CD4-positive, alpha-beta T cell treated with Interleukin-17A for 4 hours (primary cell): ENCODE data around the gene KLRF1.

ENCODE experiments used
- DNase-seq: peaks from one replicate; pipeline ENCODE4 v3.0.0-alpha.2; 2020; ENCODE audit warnings: mixed read lengths

KLRF1 gene, protein sequence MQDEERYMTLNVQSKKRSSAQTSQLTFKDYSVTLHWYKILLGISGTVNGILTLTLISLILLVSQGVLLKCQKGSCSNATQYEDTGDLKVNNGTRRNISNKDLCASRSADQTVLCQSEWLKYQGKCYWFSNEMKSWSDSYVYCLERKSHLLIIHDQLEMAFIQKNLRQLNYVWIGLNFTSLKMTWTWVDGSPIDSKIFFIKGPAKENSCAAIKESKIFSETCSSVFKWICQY

GRCh38 chr12:9827209-9827888 is at the start of gene KLRF1:
TSS of gene KLRF1 (plus strand) at chr12:9827481. CDS start at chr12:9827545, 64 bp downstream.
- DNase-seq: no peak

DNA sequence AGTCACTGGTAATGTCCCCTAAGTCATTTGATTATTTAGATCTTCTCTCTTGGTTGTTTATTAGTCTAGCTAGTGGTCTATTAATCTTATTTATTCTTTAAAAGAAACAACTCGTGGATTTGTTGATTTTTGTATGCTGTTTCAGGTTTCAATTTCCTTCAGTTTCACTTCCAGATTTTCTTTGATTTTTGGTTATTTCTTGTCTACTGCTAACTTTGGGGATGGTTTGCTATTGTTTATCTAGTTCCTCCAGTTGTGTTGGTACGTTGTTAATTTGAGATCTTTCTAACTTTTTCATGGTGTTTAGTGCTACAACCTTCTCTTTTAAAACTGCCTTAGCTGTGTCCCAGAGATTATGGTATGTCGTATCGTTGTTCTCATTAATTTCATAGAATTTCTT is 48.1 kb upstream of the KLRF1 start:
- DNase-seq: no peak

- DNase-seq: no peak
Observed at GRCh38 chr12:9781360-9781759, 45.9 kb upstream of the KLRF1 start.

DNA sequence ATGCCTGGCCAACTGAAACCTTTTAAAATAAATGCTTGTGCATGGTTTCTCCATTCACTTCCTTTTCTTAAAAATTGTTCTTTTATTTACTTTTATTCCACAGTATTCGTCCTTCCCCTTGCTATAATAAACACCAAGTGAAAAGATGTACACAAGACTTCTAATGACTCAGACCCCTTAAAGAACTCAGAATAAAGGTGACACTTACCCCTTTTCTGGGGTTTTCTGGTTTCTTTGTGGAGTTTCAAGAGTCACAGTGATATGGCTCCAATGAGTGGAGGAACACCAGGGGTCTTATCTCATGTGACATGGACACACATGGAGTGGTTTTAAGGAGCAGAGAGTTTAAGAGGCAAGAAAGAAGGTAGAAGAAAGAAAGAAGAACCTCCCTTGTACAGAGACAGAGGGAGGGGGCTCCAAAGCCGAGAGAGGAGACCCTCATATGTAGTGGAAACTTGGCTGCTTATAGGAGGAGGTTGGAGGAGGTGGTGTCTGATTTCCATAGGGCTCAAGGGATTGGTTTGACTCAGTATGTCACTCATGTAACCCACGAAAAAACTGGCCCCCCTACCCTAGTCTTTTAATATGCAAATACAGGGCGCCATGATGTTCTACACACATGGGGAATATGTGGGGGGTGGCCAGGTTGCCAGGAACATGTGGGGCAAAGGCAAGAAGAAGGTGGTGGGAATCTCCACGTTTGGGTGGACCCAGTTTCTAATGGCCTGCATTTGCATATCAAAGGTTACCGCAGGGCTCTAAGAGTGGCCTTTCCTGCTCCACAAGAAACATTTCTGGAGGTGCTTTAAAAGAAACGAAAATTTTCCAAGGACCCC is 44.5 kb upstream of the KLRF1 start:
- no peak for DNase-seq

DNA sequence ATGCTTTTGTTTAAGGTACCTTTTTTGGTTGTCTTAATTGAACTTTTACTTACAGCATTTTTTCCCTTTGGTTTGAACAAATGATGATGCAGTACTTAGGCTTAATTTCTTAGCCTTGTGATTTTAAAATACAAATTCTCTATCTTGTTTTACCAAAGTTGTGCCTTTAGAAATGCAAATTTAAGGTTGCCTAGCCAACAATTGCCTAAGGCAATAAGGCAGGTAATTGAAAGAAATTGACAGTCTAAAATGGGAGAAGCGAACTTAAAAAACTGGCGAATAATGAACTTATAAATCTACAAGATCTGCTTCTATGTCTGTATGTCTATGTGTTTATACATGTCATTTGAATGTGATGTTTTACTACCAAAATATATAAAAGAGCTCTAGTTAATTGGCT is 43.0 kb upstream of the KLRF1 start:
- DNase-seq: no peak

DNA sequence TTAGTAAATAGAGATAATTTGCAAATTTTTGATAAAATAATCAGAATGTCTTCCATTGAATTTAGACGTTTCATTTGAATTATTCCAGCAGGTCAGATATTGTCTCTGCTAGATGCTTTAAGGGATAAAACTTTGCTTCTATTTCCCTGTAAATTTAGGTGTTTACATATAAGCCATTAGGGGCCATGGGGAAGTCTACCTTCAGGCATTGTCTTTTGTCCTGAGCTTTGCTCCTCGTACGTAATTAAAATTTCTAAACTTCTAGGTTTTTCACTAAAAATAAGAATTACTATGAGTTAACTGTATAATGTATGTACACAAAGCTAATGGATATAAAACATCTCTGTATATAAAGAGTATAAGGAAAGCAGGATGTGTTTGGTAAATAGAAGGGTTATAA is 42.5 kb upstream of the KLRF1 start:
- no peak for DNase-seq

- DNase-seq: no peak
Observed at GRCh38 chr12:9786726-9787717, 40.3 kb upstream of the KLRF1 start.

DNA sequence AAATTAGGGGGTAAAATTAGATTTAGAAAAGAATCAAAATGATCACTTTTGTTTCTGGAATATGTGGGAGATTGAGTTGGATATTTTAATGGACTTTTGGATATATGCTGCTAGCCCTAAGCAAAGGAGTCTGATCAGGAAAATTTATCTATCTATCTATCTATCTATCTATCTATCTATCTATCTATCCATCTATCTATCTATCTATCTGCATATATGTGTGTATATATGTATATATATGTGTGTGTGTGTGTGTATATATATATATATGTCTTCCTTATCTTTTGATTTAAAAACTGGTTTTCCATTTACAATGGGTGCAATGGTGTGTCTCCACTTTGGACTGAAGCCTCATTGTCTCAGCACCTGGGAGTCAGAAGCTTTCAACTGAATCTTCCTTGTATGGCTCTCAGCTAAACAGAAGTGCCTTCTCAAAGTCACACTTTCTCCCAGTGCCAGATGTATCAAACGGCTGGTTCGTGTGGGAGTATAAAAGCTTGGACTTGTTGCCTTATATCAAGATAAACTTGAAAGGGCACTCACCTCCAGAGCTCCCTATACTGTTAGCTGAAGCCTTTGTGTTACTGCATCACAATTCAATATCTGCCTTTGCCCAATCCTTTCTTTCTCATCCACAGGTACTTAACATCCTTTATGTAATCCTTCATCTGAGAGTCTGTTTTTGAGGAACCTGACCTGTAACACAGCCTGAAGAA is 34.9 kb upstream of the KLRF1 start:
- DNase-seq: no peak

DNA sequence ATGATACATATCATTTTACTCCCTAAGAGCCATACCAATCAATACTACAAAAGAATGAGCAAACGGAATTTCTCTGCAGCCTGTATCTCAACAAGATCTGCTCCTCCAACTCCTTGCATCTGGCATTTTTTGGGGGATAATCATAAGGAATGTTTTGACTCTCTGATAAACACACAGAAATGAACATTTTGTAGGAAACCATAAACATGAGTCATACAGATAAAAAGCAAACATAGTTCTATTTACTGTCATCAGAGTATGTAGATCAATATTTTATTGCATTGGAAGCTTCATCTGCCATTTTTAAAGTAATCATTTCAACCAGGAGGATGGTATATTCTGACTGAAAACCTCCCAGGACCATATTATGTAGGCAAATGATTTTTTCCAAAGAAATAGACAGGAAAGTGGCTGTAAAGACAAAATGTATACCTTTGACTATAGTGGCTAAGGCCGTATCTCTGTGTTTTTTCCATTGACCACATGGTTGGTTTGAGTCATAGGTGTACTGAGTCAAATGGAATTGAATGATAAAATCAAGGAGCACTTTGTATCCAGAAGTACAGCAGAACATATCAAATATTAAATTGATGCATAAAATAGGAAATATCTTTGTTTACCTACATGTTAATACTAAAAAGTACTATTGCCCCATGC is 34.2 kb upstream of the KLRF1 start:
- DNase-seq: no peak

DNA sequence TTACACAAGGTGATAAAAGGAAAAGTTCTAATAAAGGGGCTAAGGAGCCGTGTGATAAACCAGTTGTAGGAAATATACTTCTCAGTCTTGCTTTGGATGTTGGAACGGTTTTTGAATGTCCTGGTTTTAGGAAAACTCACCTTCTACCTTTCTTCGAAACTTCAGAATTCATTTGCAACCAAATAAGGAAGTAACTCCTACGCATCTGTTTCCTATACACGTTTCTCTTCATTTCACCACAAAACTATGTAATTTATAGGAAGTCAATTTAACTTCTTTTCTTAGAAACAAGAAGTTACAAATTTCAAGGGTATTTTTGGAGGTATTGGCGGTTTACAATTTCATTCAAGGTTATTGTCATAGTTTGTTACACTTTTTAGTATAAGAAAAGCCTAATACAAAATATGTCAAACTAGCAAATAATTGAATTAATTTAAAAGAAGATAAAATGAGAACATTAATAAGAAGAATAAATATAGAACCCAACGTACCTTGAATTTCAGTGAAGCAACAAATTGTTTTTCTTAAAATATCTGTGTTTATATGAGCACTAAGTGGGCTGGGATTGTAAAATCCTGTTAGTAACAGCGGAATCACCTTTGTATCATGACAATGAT is 33.4 kb upstream of the KLRF1 start:
- no peak for DNase-seq

- DNase-seq: no peak
Observed at GRCh38 chr12:9794484-9795093, 32.7 kb upstream of the KLRF1 start.

GRCh38 chr12:9795945-9796344 is 31.3 kb upstream of the KLRF1 start:
- DNase-seq: no peak

GRCh38 chr12:9796346-9796745 is 30.9 kb upstream of the KLRF1 start:
- peak; percentile 13 for DNase-seq

GRCh38 chr12:9796971-9797370 is 30.3 kb upstream of the KLRF1 start:
- no peak for DNase-seq

GRCh38 chr12:9797722-9798619 is 29.3 kb upstream of the KLRF1 start:
- peak; percentile 73 for DNase-seq

- DNase-seq: no peak
Observed at GRCh38 chr12:9799961-9800360, 27.3 kb upstream of the KLRF1 start.

- DNase-seq: no peak
Observed at GRCh38 chr12:9805883-9806282, 21.4 kb upstream of the KLRF1 start.

DNA sequence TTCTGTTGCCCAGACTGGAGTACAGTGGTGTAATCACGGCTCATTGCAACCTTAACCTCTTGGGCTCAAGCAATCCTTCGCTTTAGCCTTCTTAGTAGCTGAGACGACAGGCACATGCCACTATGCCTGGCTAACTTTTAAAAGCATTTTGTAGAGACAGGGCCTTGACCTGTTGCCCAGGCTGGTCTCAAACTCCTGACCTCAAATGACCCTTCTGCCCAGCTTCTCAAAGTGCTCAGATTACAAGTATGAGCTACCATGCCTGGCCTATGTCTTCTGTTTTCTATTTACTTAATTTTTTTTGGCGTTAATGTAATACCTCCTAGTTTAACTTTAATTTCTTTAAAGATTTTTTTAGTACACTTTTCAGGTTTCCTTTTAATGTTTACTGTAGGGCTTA is 20.6 kb upstream of the KLRF1 start:
- DNase-seq: no peak

DNA sequence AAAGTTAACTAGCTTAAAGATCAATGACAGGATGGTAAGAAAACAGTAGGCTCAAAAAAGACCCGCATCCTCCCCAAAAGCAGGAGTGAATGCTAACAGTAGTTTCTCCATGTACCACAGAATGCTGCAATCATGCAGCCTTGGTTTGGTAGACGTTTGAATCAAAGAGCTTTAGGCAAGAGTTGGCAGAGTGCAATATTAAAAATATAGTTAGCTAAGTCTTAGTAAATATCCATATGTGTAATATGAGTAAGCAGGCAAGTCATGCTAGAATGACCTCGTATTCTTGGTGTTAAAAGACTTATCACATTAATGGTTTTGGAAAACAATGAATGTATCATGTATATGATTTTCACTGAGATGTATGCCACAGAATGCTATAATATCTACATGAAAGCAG is 18.8 kb upstream of the KLRF1 start:
- DNase-seq: no peak
